ENCODE measurements around the gene OPA3. TPM values are rescaled to one million over a fixed set of nuclear protein-coding genes. Genes with fewer than 3 reads are reported as not detected.
"Not testable (repeated sequence)": the region's sequence is repeated elsewhere in the genome, so short reads cannot be mapped to it uniquely, and the experiment has no call there.

OPA3 gene
- total and polyA plus RNA-seq, 2 donors from 2014 or later = 8.1 to 19.1 TPM

DNA sequence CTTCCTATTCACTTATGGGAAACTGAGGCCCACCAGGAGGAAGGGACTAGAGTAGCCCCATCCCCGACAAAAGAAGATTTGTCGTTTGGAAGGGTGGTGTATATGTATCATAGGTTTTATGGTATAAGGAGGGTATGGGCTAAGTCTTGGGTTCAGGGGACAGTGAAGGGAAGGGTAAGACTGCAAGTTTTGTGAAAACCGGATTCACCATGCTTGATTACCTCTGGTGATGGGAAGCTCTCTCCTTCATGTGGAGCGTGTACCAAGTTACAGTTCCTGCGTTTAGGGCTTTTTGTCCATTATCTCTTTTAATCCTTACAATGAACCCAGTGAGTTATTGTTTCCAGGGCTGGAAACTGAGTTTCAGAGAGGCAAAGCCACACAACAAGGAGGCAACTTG is 73.5 kb downstream of the OPA3 start:
- TF ChIP-seq, protein P1, sequence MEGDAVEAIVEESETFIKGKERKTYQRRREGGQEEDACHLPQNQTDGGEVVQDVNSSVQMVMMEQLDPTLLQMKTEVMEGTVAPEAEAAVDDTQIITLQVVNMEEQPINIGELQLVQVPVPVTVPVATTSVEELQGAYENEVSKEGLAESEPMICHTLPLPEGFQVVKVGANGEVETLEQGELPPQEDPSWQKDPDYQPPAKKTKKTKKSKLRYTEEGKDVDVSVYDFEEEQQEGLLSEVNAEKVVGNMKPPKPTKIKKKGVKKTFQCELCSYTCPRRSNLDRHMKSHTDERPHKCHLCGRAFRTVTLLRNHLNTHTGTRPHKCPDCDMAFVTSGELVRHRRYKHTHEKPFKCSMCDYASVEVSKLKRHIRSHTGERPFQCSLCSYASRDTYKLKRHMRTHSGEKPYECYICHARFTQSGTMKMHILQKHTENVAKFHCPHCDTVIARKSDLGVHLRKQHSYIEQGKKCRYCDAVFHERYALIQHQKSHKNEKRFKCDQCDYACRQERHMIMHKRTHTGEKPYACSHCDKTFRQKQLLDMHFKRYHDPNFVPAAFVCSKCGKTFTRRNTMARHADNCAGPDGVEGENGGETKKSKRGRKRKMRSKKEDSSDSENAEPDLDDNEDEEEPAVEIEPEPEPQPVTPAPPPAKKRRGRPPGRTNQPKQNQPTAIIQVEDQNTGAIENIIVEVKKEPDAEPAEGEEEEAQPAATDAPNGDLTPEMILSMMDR (IDR thresholded peaks at IDR 0.05; ENCODE audit: borderline replicate concordance, extremely low read depth, insufficient read depth) = no peak
- no peak overlapping the region for H3K9ac ChIP-seq (ENCODE audit: low read length in 3 of 3)
- no peaks in the 10 kb centered on the region for H3K36me3 ChIP-seq (ENCODE audit: control insufficient read depth in 2 of 3, insufficient read depth in 3 of 3, low read length in 3 of 3)
- no peak overlapping the region for H3K27ac ChIP-seq (ENCODE audit: low read depth in 2 of 2, low read length in 2 of 2)
- intact Hi-C loops (cut with DNase I) = no loop called here
- peaks cover 0 to 20% (median 16%) of the 10 kb centered on the region in 3 donors for H3K4me1 ChIP-seq (ENCODE audit: control insufficient read depth in 2 of 3, insufficient read depth in 2 of 3, low read depth in 1 of 3, low read length in 3 of 3)
- H3K9me3 ChIP-seq (ENCODE audit: control insufficient read depth in 2 of 3, insufficient read depth in 1 of 3, low read length in 3 of 3) = no peaks in the 10 kb centered on the region
- no peak overlapping the region for H3K4me3 ChIP-seq (ENCODE audit: low read length in 3 of 3)
- DNase-seq (no peak), FAIRE-seq (no peak)
- no peaks in the 10 kb centered on the region for H3K27me3 ChIP-seq (ENCODE audit: control insufficient read depth, insufficient read depth, low read length)

DNA sequence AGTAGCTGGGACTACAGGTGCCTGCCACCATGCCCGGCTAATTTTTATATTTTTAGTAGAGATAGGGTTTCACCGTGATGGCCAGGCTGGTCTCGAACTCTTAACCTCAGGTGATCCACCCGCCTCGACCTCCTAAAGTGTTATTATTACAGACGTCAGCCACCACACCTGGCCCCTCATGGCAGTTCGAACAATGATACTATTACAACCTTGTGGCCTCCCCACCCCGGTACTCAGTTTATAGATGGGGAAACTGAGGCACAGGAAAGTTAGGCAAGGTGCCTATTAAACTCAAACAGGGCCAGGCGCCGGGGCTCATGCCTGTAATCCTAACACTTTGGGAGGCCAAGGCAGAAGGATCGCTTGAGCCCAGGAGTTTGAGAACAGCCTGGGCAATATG is 74.2 kb downstream of the OPA3 start:
- H3K9me3 ChIP-seq (ENCODE audit: control insufficient read depth in 2 of 3, insufficient read depth in 1 of 3, low read length in 3 of 3); DNase-seq; H3K36me3 ChIP-seq (ENCODE audit: control insufficient read depth in 2 of 3, insufficient read depth in 3 of 3, low read length in 3 of 3); H3K9ac ChIP-seq (ENCODE audit: low read length in 3 of 3); FAIRE-seq; H3K27me3 ChIP-seq (ENCODE audit: control insufficient read depth, insufficient read depth, low read length); H3K4me3 ChIP-seq (ENCODE audit: low read length in 3 of 3); intact Hi-C loops (cut with DNase I); H3K27ac ChIP-seq (ENCODE audit: low read depth in 2 of 2, low read length in 2 of 2): not testable (repeated sequence)
- H3K4me1 ChIP-seq (ENCODE audit: control insufficient read depth in 2 of 3, insufficient read depth in 2 of 3, low read depth in 1 of 3, low read length in 3 of 3) = peaks cover 0 to 21% (median 16%) of the 10 kb centered on the region in 3 donors

GRCh38 chr19:45509692-45510015 is 74.9 kb downstream of the OPA3 start:
- Histone ChIP-seq H3K36me3 (ENCODE audit: control insufficient read depth in 2 of 3, insufficient read depth in 3 of 3, low read length in 3 of 3) (no peaks in the 10 kb centered on the region), H3K4me3 (ENCODE audit: low read length in 3 of 3) (peak overlapping the region in 1 of 3 donors; percentile 88), H3K4me1 (ENCODE audit: control insufficient read depth in 2 of 3, insufficient read depth in 2 of 3, low read depth in 1 of 3, low read length in 3 of 3) (peaks cover 0 to 18% (median 10%) of the 10 kb centered on the region in 3 donors), H3K9me3 (ENCODE audit: control insufficient read depth in 2 of 3, insufficient read depth in 1 of 3, low read length in 3 of 3) (no peaks in the 10 kb centered on the region), H3K27me3 (ENCODE audit: control insufficient read depth, insufficient read depth, low read length) (no peaks in the 10 kb centered on the region), H3K9ac (ENCODE audit: low read length in 3 of 3) (peak overlapping the region in 2 of 3 donors; percentile 4 to 51), H3K27ac (ENCODE audit: low read depth in 2 of 2, low read length in 2 of 2) (peak overlapping the region; percentile 76 to 87)
- no peak for FAIRE-seq
- DNase-seq = no peak
- TF ChIP-seq, protein P1 (IDR thresholded peaks at IDR 0.05; ENCODE audit: borderline replicate concordance, extremely low read depth, insufficient read depth) = no peak
- intact Hi-C loops (cut with DNase I) = no loop called here

GRCh38 chr19:45508861-45509691 is 75.5 kb downstream of the OPA3 start:
- peak in 4 of 5 donors; percentile 59 to 94 (median 79) for DNase-seq
- Histone ChIP-seq H3K27ac (ENCODE audit: low read depth in 2 of 2, low read length in 2 of 2) (peak overlapping the region; percentile 87 to 90), H3K4me1 (ENCODE audit: control insufficient read depth in 2 of 3, insufficient read depth in 2 of 3, low read depth in 1 of 3, low read length in 3 of 3) (peaks cover 0 to 12% (median 4%) of the 10 kb centered on the region in 3 donors), H3K9me3 (ENCODE audit: control insufficient read depth in 2 of 3, insufficient read depth in 1 of 3, low read length in 3 of 3) (no peaks in the 10 kb centered on the region), H3K36me3 (ENCODE audit: control insufficient read depth in 2 of 3, insufficient read depth in 3 of 3, low read length in 3 of 3) (no peaks in the 10 kb centered on the region), H3K9ac (ENCODE audit: low read length in 3 of 3) (peak overlapping the region in 2 of 3 donors; percentile 73 to 96), H3K4me3 (ENCODE audit: low read length in 3 of 3) (peak overlapping the region; percentile 62 to 88 (median 80)), H3K27me3 (ENCODE audit: control insufficient read depth, insufficient read depth, low read length) (no peaks in the 10 kb centered on the region)
- intact Hi-C loops (cut with DNase I) = no loop called here
- no peak for FAIRE-seq
- TF ChIP-seq, protein P1 (IDR thresholded peaks at IDR 0.05; ENCODE audit: borderline replicate concordance, extremely low read depth, insufficient read depth) = no peak
